IMR-90 (cell line): ENCODE measurements around the gene GPR3. TPM values are rescaled to one million over a fixed set of nuclear protein-coding genes. Genes with fewer than 3 reads are reported as not detected.

Experiments used
- ATAC-seq: fragments of 200-7000 bp; cut with Tn5 transposase; 2 replicates; pipeline ENCODE4 v1.9.1; 2020; ENCODE audit warnings: low read depth, mild to moderate bottlenecking, moderate library complexity
- BruUV-seq: library from RNA; stranded (reverse); fragments of 400-500 nt; replicated peaks from 2 replicates; lab custom pipeline; 2021; lab: Mats Ljungman, UMichigan
- CTCF ChIA-PET: fragments of 300-600 bp; formaldehyde crosslinking; extraction: SDS; loops from one replicate; lab custom pipeline; 2021; ENCODE audit warnings: antibody characterized with exemption; lab: Yijun Ruan, JAX
- POLR2A ChIA-PET: fragments of 300-600 bp; sonication (Branson Sonifier 250); formaldehyde crosslinking; loops from one replicate; lab custom pipeline; 2022; ENCODE audit warnings: antibody characterized with exemption; ENCODE audit not compliant: unreplicated experiment; lab: Charles Lee
- DNase-seq: peaks from one replicate; pipeline ENCODE4 v3.0.0; 2013
- H2AFZ ChIP-seq: replicated peaks from 2 replicates; pipeline ENCODE3; 2013; ENCODE audit warnings: low read length, mild to moderate bottlenecking; ENCODE audit not compliant: poor library complexity
- H2AK5ac ChIP-seq: 2 replicates; pipeline ENCODE4 v1.6.1; 2013; ENCODE audit warnings: low read depth, low read length, inconsistent platforms
- H2AK9ac ChIP-seq: replicated peaks from 2 replicates; pipeline ENCODE3; 2013; ENCODE audit warnings: mild to moderate bottlenecking, low read depth, low read length, moderate library complexity; ENCODE audit not compliant: poor library complexity
- H2BK120ac ChIP-seq: 2 replicates; pipeline ENCODE4 v1.6.1; 2013; ENCODE audit warnings: low read depth, low read length, inconsistent platforms
- H2BK15ac ChIP-seq: 3 replicates; pipeline ENCODE4 v1.6.1; 2013; ENCODE audit warnings: low read depth, low read length, inconsistent platforms
- H2BK20ac ChIP-seq: 2 replicates; pipeline ENCODE4 v1.6.1; 2013; ENCODE audit warnings: low read depth, mild to moderate bottlenecking, inconsistent platforms, low read length, moderate library complexity
- H2BK5ac ChIP-seq: 2 replicates; pipeline ENCODE4 v1.6.1; 2013; ENCODE audit warnings: mild to moderate bottlenecking, low read depth, low read length, inconsistent platforms; ENCODE audit not compliant: poor library complexity, severe bottlenecking
- H3K14ac ChIP-seq: replicated peaks from 2 replicates; pipeline ENCODE4 v1.6.1; 2013; ENCODE audit warnings: low read depth, low read length, inconsistent platforms
- H3K18ac ChIP-seq: 2 replicates; pipeline ENCODE4 v1.6.1; 2013; ENCODE audit warnings: low read depth, low read length, control low read depth
- H3K23ac ChIP-seq: 2 replicates; pipeline ENCODE4 v1.6.1; 2013; ENCODE audit warnings: low read depth, low read length, inconsistent platforms
- H3K27ac ChIP-seq: 2 replicates; pipeline ENCODE4 v1.5.1; 2013; ENCODE audit warnings: mild to moderate bottlenecking, control low read depth, low read length; ENCODE audit not compliant: insufficient read depth
- H3K27me3 ChIP-seq: 2 replicates; pipeline ENCODE4 v1.6.1; 2013; ENCODE audit warnings: low read length; ENCODE audit not compliant: control insufficient read depth, insufficient read depth
- H3K36me3 ChIP-seq: 2 replicates; pipeline ENCODE4 v1.6.1; 2013; ENCODE audit warnings: low read length, mixed read lengths; ENCODE audit not compliant: control insufficient read depth, insufficient read depth
- H3K4ac ChIP-seq: 2 replicates; pipeline ENCODE4 v1.6.1; 2013; ENCODE audit warnings: low read depth, low read length, inconsistent platforms
- H3K4me1 ChIP-seq: 2 replicates; pipeline ENCODE4 v1.6.1; 2013; ENCODE audit warnings: low read length, mixed read lengths; ENCODE audit not compliant: control insufficient read depth, insufficient read depth
- H3K4me2 ChIP-seq: 2 replicates; pipeline ENCODE4 v1.6.1; 2013; ENCODE audit warnings: low read depth, mild to moderate bottlenecking, control low read depth, low read length, moderate library complexity
- H3K4me3 ChIP-seq: 2 replicates; pipeline ENCODE4 v1.5.1; 2013; ENCODE audit warnings: low read depth, mild to moderate bottlenecking, control low read depth, low read length, moderate library complexity; ENCODE audit not compliant: insufficient read depth
- H3K56ac ChIP-seq: 2 replicates; pipeline ENCODE4 v1.6.1; 2013; ENCODE audit warnings: low read length, inconsistent platforms; ENCODE audit not compliant: insufficient read depth; ENCODE audit errors: extremely low read depth
- H3K79me1 ChIP-seq, 2 experiments: 2 replicates each; pipeline ENCODE4 v1.6.1; 2013; ENCODE audit warnings: low read length in 2 of 2, inconsistent platforms in 1 of 2, low read depth in 1 of 2
- H3K9ac ChIP-seq: 2 replicates; pipeline ENCODE4 v1.6.1; 2013; ENCODE audit warnings: low read depth, low read length, control low read depth
- H3K9me1 ChIP-seq: 2 replicates; pipeline ENCODE4 v1.6.1; 2013; ENCODE audit warnings: low read length, inconsistent platforms; ENCODE audit not compliant: insufficient read depth
- H3K9me3 ChIP-seq: 2 replicates; pipeline ENCODE4 v1.6.1; 2013; ENCODE audit warnings: low read length; ENCODE audit not compliant: control insufficient read depth, insufficient read depth
- H4K20me1 ChIP-seq: 2 replicates; pipeline ENCODE4 v1.6.1; 2013; ENCODE audit warnings: low read length, inconsistent platforms; ENCODE audit not compliant: insufficient read depth
- H4K5ac ChIP-seq: 2 replicates; pipeline ENCODE4 v1.6.1; 2013; ENCODE audit warnings: mild to moderate bottlenecking, low read depth, low read length, control low read depth
- H4K8ac ChIP-seq, 2 experiments: 2 replicates each; pipeline ENCODE4 v1.6.1; 2013; ENCODE audit warnings: low read depth in 2 of 2, low read length in 2 of 2, control low read depth in 1 of 2, inconsistent platforms in 1 of 2
- H4K91ac ChIP-seq: 2 replicates; pipeline ENCODE4 v1.6.1; 2013; ENCODE audit warnings: low read depth, low read length, inconsistent platforms; ENCODE audit not compliant: insufficient read depth
- BHLHE40 ChIP-seq: fragments of 150-350 bp; IDR thresholded peaks from 2 replicates; pipeline ENCODE4 v1.6.1; 2016; ENCODE audit warnings: mild to moderate bottlenecking, low read depth, low read length
- CEBPB ChIP-seq: IDR thresholded peaks from 2 replicates; pipeline ENCODE4 v1.6.1; 2012; ENCODE audit warnings: low read depth, low read length, improper control_type of control experiment
- CHD1 ChIP-seq: IDR thresholded peaks from 2 replicates; pipeline ENCODE4 v1.6.1; 2012; ENCODE audit warnings: low read depth, low read length, improper control_type of control experiment
- CTCF ChIP-seq: conservative IDR thresholded peaks from 2 replicates; pipeline ENCODE4 v1.5.1; 2012; ENCODE audit warnings: mild to moderate bottlenecking, low read depth, low read length, improper control_type of control experiment
- ELK1 ChIP-seq: fragments of 150-350 bp; IDR thresholded peaks from 2 replicates; pipeline ENCODE4 v1.6.1; 2016; ENCODE audit warnings: low read depth, mild to moderate bottlenecking, low read length, moderate library complexity, borderline replicate concordance
- FOS ChIP-seq: fragments of 150-350 bp; IDR thresholded peaks from 2 replicates; pipeline ENCODE4 v1.6.1; 2016; ENCODE audit warnings: low read depth, low read length
- MAFK ChIP-seq: IDR thresholded peaks from 2 replicates; pipeline ENCODE4 v1.6.1; 2012; ENCODE audit warnings: low read depth, low read length, improper control_type of control experiment
- MAZ ChIP-seq: IDR thresholded peaks from 2 replicates; pipeline ENCODE4 v1.6.1; 2012; ENCODE audit warnings: low read depth, mild to moderate bottlenecking, low read length, improper control_type of control experiment, moderate library complexity, borderline replicate concordance
- MXI1 ChIP-seq: IDR thresholded peaks from 2 replicates; pipeline ENCODE4 v1.6.1; 2012; ENCODE audit warnings: low read depth, mild to moderate bottlenecking, low read length, moderate library complexity, borderline replicate concordance
- NFE2L2 ChIP-seq: fragments of 150-350 bp; IDR thresholded peaks from 2 replicates; pipeline ENCODE4 v1.6.1; 2016; ENCODE audit warnings: low read depth, mild to moderate bottlenecking, low read length
- POLR2A ChIP-seq: IDR thresholded peaks from 2 replicates; pipeline ENCODE4 v1.6.1; 2012; ENCODE audit warnings: mild to moderate bottlenecking, low read depth, low read length
- RAD21 ChIP-seq: IDR thresholded peaks from 2 replicates; pipeline ENCODE4 v1.6.1; 2012; ENCODE audit warnings: low read length, improper control_type of control experiment
- RCOR1 ChIP-seq: IDR thresholded peaks from 2 replicates; pipeline ENCODE4 v1.6.1; 2012; ENCODE audit warnings: mild to moderate bottlenecking, low read length, improper control_type of control experiment; ENCODE audit not compliant: insufficient replicate concordance
- RFX5 ChIP-seq: IDR thresholded peaks from 2 replicates; pipeline ENCODE4 v1.8.0; 2012; ENCODE audit warnings: low read depth, mild to moderate bottlenecking, low read length, moderate library complexity
- SMC3 ChIP-seq: fragments of 150-350 bp; IDR thresholded peaks from 2 replicates; pipeline ENCODE4 v1.6.1; 2016; ENCODE audit warnings: low read depth, mild to moderate bottlenecking, antibody characterized with exemption, low read length, moderate library complexity
- USF2 ChIP-seq: fragments of 150-350 bp; IDR thresholded peaks from 2 replicates; pipeline ENCODE4 v1.6.1; 2017; ENCODE audit warnings: mild to moderate bottlenecking, antibody characterized with exemption, low read length, low read depth
- WGBS, 2 experiments: methylation state at CpG; one replicate each; pipeline versions ENCODE4 v1.1.5 to v1.1.7; 2013; ENCODE audit warnings: missing lambda C conversion rate in 2 of 2; ENCODE audit not compliant: insufficient read length in 1 of 2; ENCODE audit errors: extremely low coverage in 2 of 2; 5-methylcytosine and 5-hydroxymethylcytosine counted together
- dilution Hi-C: fragments of 300-500 bp; cut with HindIII; formaldehyde crosslinking; loops from one replicate; pipeline ENCODE4 v1.14.3; 2018; ENCODE audit warnings: low sequenced_read_pairs; ENCODE audit not compliant: unreplicated experiment
- in situ Hi-C: fragments of 300-500 bp; cut with MboI; formaldehyde crosslinking; loops from 3 replicates; pipeline ENCODE4 v1.14.3; 2019; ENCODE audit warnings: low sequenced_read_pairs, inconsistent platforms, mixed read lengths
- intact Hi-C: fragments of 100-400 bp; cut with micrococcal nuclease; formaldehyde crosslinking; loops from 2 replicates; pipeline ENCODE4 v1.10.0; 2022
- polyA plus RNA-seq, 3 experiments: library from polyadenylated mRNA; depleted of rRNA; stranded (reverse); fragments of >200 nt; gene quantifications; 2 replicates each; pipeline ENCODE4 v1.2.3, GENCODE V29; 2012; ENCODE audit warnings: low replicate concordance in 1 of 3
- total RNA-seq: library from RNA; depleted of rRNA; stranded (reverse); fragments of >200 nt; gene quantifications from 2 replicates; pipeline ENCODE4 v1.2.3, GENCODE V29; 2012

The GPR3 gene
- total and polyA plus RNA-seq, 2 of the 4 experiments (the other 2 are of a cell fraction) = 0.72 to 4.8 TPM

GRCh38 chr1:27383661-27384060 is 8.8 kb upstream of the GPR3 start:
- no peak overlapping the region for H3K18ac ChIP-seq
- no TSS peak for BruUV-seq
- no peaks in the 10 kb centered on the region for H3K36me3 ChIP-seq
- no peak overlapping the region for H2AFZ ChIP-seq
- no peaks in the 10 kb centered on the region; the same call in 1 of the 2 replicates for H4K20me1 ChIP-seq
- H2BK5ac ChIP-seq = no peak overlapping the region
- DNase-seq (no peak), ATAC-seq (no peak)
- H3K79me1 ChIP-seq = no peaks in the 10 kb centered on the region
- no peak overlapping the region for H2BK20ac ChIP-seq
- H3K27me3 ChIP-seq = peaks cover 32% of the 10 kb centered on the region
- H4K91ac ChIP-seq = no peak overlapping the region
- no peak overlapping the region for H3K4me3 ChIP-seq
- no peak overlapping the region for H3K14ac ChIP-seq
- no peaks in the 10 kb centered on the region for H3K9me3 ChIP-seq
- H3K4me1 ChIP-seq = no peaks in the 10 kb centered on the region
- no peaks in the 10 kb centered on the region for H3K9me1 ChIP-seq
- in situ Hi-C loops (no loop called here), intact Hi-C loops (no loop called here), dilution Hi-C loops (no loop called here)
- CTCF ChIA-PET = interaction anchor here (1.0 to 1.1 kb wide), 2 partner anchors 84 to 125 kb away, joined by 3 to 4 read pairs; no protein-coding TSS in a partner anchor
- no peak overlapping the region for H3K23ac ChIP-seq
- H3K4ac ChIP-seq = no peak overlapping the region
- TF ChIP-seq RAD21 = no peak
- TF ChIP-seq CHD1 = no peak
- TF ChIP-seq CTCF = no peak
- TF ChIP-seq NFE2L2 = no peak
- TF ChIP-seq SMC3 = no peak
- TF ChIP-seq BHLHE40 = no peak
- TF ChIP-seq POLR2A = no peak
- TF ChIP-seq ELK1 = no peak
- no peak for TF ChIP-seq MAZ
- TF ChIP-seq FOS = no peak
- TF ChIP-seq MXI1 = no peak
- no peak for TF ChIP-seq USF2
- TF ChIP-seq MAFK = no peak
- no peak for TF ChIP-seq RFX5
- TF ChIP-seq RCOR1 = no peak
- no peak for TF ChIP-seq CEBPB
- no peak overlapping the region for H2BK120ac ChIP-seq
- H4K8ac ChIP-seq = no peak overlapping the region
- no peak overlapping the region for H4K5ac ChIP-seq
- H2AK9ac ChIP-seq = no peak overlapping the region
- H3K4me2 ChIP-seq = no peak overlapping the region
- no peak overlapping the region for H2AK5ac ChIP-seq
- WGBS, 2 experiments = 91% methylated on average over 12 of the region's 13 CpGs; no CpG with 5 or more reads in 1 of the 2 experiments
- H3K56ac ChIP-seq = no peak overlapping the region
- POLR2A ChIA-PET = no interaction called here
- H2BK15ac ChIP-seq = no peak overlapping the region
- H3K27ac ChIP-seq = no peak overlapping the region
- no peak overlapping the region for H3K9ac ChIP-seq
